SK-N-MC (cell line): ENCODE results near the gene MRTFA.
"Not testable (repeated sequence)": the region's sequence is repeated elsewhere in the genome, so short reads cannot be mapped to it uniquely, and the experiment has no call there.

ENCODE experiments used
- DNase-seq: peaks from one replicate; pipeline ENCODE4 v3.0.0-alpha.2; 2011; ENCODE audit warnings: low read depth, low spot score
- H3K27ac ChIP-seq: fragments of 200-600 bp; sonication (generic); 2 replicates; pipeline ENCODE4 v1.5.1; 2016; ENCODE audit warnings: mixed run types
- H3K36me3 ChIP-seq: fragments of 200-600 bp; sonication (generic); 2 replicates; pipeline ENCODE4 v1.6.1; 2017; ENCODE audit warnings: antibody characterized with exemption, low read length, mixed read lengths; ENCODE audit not compliant: insufficient read depth
- H3K4me3 ChIP-seq: fragments of 200-600 bp; sonication (generic); 2 replicates; pipeline ENCODE4 v1.5.1; 2016
- H3K9ac ChIP-seq: fragments of 200-600 bp; sonication (generic); 2 replicates; pipeline ENCODE4 v1.8.0; 2017; ENCODE audit warnings: mixed run types, mixed read lengths; ENCODE audit not compliant: insufficient read length
- H3K9me3 ChIP-seq: fragments of 200-600 bp; sonication (generic); 2 replicates; pipeline ENCODE4 v1.6.1; 2017; ENCODE audit warnings: low read depth, mild to moderate bottlenecking, antibody characterized with exemption, low read length, moderate library complexity, mixed read lengths
- EZH2 ChIP-seq: fragments of 200-600 bp; sonication (generic); IDR thresholded peaks from one replicate; pipeline ENCODE4 v1.6.1; 2017; ENCODE audit warnings: antibody characterized with exemption
- FOXP2 ChIP-seq: optimal IDR thresholded peaks from 2 replicates; pipeline ENCODE3; 2011; ENCODE audit warnings: mild to moderate bottlenecking, moderate library complexity; ENCODE audit not compliant: insufficient read depth; ENCODE audit errors: extremely low read length, control extremely low read depth
- POLR2AphosphoS5 ChIP-seq: IDR thresholded peaks from 2 replicates; pipeline ENCODE4 v1.6.1; 2012; ENCODE audit warnings: mild to moderate bottlenecking, low read depth, low read length, borderline replicate concordance

MRTFA gene

DNA sequence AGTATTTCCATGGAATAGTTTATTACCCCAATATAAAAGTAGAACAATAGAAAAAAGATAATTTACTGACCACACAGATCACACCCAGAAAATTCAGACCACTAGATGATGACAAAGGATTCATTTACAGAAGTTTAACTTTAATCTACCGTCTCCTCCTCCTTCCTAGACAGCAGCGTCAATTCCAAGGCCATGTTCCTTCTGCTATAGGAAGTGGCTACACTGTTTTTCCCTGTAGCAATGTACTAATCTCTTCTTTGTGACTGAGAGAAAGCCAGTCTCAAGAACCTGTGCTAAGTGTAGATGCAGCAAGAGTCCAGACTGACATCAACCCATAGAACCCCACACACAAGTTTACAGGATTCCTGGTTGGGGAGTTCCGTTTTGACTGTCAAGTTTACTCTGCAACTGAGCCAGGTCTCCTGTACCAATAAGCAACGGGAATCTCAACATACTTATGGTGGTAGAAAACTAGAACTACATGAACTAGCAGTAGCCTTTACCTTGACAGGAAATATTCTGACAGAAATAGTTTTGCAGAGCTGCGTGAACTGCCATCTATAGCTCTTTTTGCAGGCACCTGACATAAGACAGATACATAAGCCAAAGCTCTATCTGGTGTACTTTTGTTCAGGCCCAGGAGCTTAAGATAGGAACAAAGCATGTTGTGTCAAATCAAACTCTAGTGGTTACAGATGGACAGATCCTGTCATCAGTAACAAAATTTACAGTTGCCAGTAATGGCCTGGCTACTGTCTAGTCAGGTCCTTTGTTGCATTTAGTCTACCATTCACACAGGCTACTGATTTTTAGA lies 42.9 kb downstream of the MRTFA start:
- DNase-seq, result no peak
- H3K36me3 ChIP-seq, result no peaks in the 10 kb centered on the region
- no peak overlapping the region for H3K27ac ChIP-seq
- H3K4me3 ChIP-seq, result no peak overlapping the region
- H3K9ac ChIP-seq, result no peak overlapping the region
- no peak for TF ChIP-seq POLR2AphosphoS5
- no peak for TF ChIP-seq EZH2
- no peak for TF ChIP-seq FOXP2
- no peaks in the 10 kb centered on the region for H3K9me3 ChIP-seq

DNA sequence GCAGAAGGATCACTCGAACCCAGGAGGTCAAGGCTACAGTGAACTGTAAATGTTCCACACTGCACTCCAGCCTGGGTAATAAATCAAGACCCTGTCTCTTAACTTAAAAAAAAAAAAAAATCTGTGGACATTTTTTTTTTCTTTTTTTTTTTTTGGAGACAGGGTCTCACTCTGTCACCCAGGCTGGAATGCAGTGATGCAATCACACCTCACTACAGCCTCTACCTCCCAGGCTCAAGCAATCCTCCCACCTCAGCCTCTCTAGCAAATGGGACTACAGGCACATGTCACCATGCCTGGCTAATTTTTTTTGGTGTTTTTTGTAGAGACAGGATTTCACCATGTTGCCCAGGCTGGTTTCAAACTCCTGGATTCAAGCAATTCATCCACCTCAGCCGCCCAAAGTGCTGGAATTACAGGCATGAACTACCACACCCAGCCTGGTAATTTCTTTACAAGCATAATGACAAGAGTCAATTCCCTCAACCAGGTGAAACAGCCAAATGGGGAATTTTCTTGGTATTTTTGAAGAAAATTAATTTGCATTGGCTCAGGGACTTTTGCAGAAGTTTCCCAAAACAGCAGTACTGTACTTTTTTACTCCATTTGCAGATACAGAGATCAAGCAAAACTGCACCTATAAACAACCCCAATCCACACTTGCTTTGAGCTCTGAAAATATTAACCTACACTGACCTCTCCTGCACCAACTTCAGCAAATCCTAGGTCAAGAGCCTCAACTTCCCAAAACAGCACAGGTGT lies 44.0 kb downstream of the MRTFA start:
- Histone ChIP-seq H3K9me3 (no peaks in the 10 kb centered on the region), H3K36me3 (no peaks in the 10 kb centered on the region), H3K4me3 (no peak overlapping the region), H3K9ac (no peak overlapping the region), H3K27ac (no peak overlapping the region)
- TF ChIP-seq FOXP2 (no peak), EZH2 (no peak), POLR2AphosphoS5 (no peak)
- DNase-seq, result no peak

DNA sequence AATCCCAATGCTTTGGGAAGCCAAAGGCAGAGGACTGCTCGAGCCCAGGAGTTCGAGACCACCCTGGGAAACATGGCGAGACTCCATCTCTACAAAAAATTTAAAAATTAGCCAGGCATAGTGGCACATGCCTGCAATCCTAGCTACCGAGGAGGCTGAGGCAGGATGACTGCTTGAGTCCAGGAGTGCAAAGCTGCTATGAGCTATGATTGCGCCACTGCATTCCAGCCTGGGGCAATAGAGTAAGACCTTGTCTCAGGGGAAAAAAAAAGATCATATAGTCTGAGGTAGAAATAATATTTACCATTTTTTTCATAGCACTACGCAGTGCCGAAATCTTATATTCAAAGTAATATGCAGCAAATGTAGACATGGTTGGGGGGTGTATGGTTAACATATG lies 47.8 kb downstream of the MRTFA start:
- Histone ChIP-seq H3K9me3 (no peaks in the 10 kb centered on the region), H3K4me3 (peak overlapping the region; percentile 7), H3K36me3 (peaks cover 4% of the 10 kb centered on the region; the same call in 1 of the 2 replicates), H3K9ac (no peak overlapping the region), H3K27ac (peak overlapping the region; percentile 29; the same call in 1 of the 2 replicates)
- TF ChIP-seq EZH2 (no peak), FOXP2 (no peak), POLR2AphosphoS5 (no peak)
- peak; percentile 70 for DNase-seq

- H3K36me3 ChIP-seq, result peaks cover 8% of the 10 kb centered on the region; the same call in 1 of the 2 replicates
- H3K4me3 ChIP-seq, result no peak overlapping the region
- no peaks in the 10 kb centered on the region for H3K9me3 ChIP-seq
- no peak for DNase-seq
- H3K27ac ChIP-seq, result no peak overlapping the region
- no peak overlapping the region for H3K9ac ChIP-seq
- no peak for TF ChIP-seq FOXP2
- no peak for TF ChIP-seq POLR2AphosphoS5
- TF ChIP-seq EZH2, result no peak
Measured at GRCh38 chr22:40586781-40587180, 49.7 kb downstream of the MRTFA start.

GRCh38 chr22:40585310-40585751 lies 51.2 kb downstream of the MRTFA start:
- 0 out of 2 replicates have a peak overlapping the region, but pooled peaks have one; percentile 7 for H3K27ac ChIP-seq
- no peak overlapping the region for H3K4me3 ChIP-seq
- TF ChIP-seq EZH2, result no peak

DNA sequence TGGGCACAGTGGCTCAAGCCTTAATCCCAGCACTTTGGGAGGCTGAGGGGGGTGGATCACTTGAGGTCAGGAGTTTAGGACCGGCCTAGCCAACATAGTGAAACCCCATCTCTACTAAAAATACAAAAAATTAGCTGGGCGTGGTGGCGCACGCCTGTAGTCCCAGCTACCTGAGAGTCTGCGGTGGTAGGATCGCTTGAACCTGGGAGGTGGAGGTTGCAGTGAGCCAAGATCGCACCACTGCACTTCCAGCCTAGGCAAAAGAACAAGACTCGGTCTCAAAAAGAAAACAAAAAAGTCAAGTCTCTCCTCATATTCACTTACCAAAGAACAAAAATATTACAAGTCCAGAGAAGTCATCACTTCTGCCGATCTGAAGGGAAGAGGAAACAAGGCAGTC lies 51.8 kb downstream of the MRTFA start:
- H3K27ac ChIP-seq, DNase-seq, H3K4me3 ChIP-seq, H3K9ac ChIP-seq, H3K36me3 ChIP-seq, H3K9me3 ChIP-seq: not testable (repeated sequence)

More at GRCh38 chr22:40585310-40585751, 51.2 kb downstream of the MRTFA start:
- Histone ChIP-seq H3K9ac (no peak overlapping the region), H3K36me3 (peaks cover 8% of the 10 kb centered on the region; the same call in 1 of the 2 replicates), H3K9me3 (no peaks in the 10 kb centered on the region)
- no peak for DNase-seq

- no peak for DNase-seq
- Histone ChIP-seq H3K9ac (no peak overlapping the region), H3K27ac (no peak overlapping the region), H3K4me3 (no peak overlapping the region), H3K9me3 (no peaks in the 10 kb centered on the region), H3K36me3 (peaks cover 8% of the 10 kb centered on the region; the same call in 1 of the 2 replicates)
- TF ChIP-seq POLR2AphosphoS5 (no peak), EZH2 (no peak), FOXP2 (no peak)
Measured at GRCh38 chr22:40583053-40583741, 53.3 kb downstream of the MRTFA start.

GRCh38 chr22:40582063-40582462 lies 54.5 kb downstream of the MRTFA start:
- no peak overlapping the region for H3K4me3 ChIP-seq
- TF ChIP-seq EZH2, result no peak
- TF ChIP-seq FOXP2, result no peak
- TF ChIP-seq POLR2AphosphoS5, result no peak
- H3K27ac ChIP-seq, result no peak overlapping the region
- peaks cover 8% of the 10 kb centered on the region; the same call in 1 of the 2 replicates for H3K36me3 ChIP-seq
- no peaks in the 10 kb centered on the region for H3K9me3 ChIP-seq
- DNase-seq, result no peak
- no peak overlapping the region for H3K9ac ChIP-seq
